Gastrocnemius medialis (tissue), 4 donors: ENCODE measurements around the gene LZTS3.

Experiments used
- CTCF ChIP-seq, 5 experiments: fragments of 450-650 bp in 3 of 5; fragments of 200-600 bp in 2 of 5; sonication (generic) in 2 of 5; IDR thresholded peaks in 4 of 5; conservative IDR thresholded peaks in 1 of 5; 1 replicate in 4 of 5; 2 replicates in 1 of 5; pipeline ENCODE4 v1.5.1; 2016 to 2019; ENCODE audit warnings: antibody characterized with exemption in 5 of 5, mild to moderate bottlenecking in 3 of 5, moderate library complexity in 3 of 5
- POLR2A ChIP-seq, 2 donors: fragments of 450-650 bp; IDR thresholded peaks; one replicate each; pipeline ENCODE4 v1.6.1; 2017; ENCODE audit warnings: antibody characterized with exemption in 2 of 2, mild to moderate bottlenecking in 2 of 2, moderate library complexity in 2 of 2

- TF ChIP-seq CTCF (IDR thresholded peaks at IDR 0.05 in 4 of 5, conservative IDR thresholded peaks at IDR 0.05 in 1 of 5) (no peak), POLR2A (IDR thresholded peaks at IDR 0.05) (no peak)
These were observed 11.9 kb downstream of the LZTS3 start for GRCh38 chr20:3161316-3162079.
